PC-9 (cell line): Measurements from ENCODE around the gene NSD2.

Experiments
- EZH2 ChIP-seq: fragments of 200-600 bp; sonication (generic); IDR thresholded peaks from 2 replicates; pipeline ENCODE4 v1.8.0; 2017; ENCODE audit warnings: antibody characterized with exemption, low read depth
- TF ChIP-seq, protein P1 (sequence below): fragments of 200-600 bp; sonication (generic); conservative IDR thresholded peaks from 2 replicates; pipeline ENCODE4 v1.6.1; 2017; ENCODE audit warnings: mixed run types, antibody characterized with exemption, mild to moderate bottlenecking, moderate library complexity

DNA sequence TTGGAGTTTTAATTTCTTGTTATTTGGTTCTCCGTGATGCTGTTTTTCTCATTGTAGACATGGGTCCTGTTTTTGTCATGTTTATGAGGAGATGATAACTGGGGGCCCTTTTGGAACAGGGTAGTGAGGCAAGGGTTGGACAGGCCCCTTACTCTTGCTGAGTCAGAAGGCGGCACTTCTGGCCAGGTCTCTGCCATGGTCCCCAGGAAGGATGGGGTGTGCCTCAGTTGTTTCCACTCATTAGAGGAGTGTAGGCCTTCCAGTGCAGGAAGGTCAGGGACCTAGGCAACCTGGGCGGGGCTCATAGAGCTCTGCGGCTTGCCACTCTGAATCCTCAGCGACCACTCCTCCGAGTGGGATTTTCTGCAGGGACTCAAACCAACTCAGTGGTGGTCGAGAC lies 69.4 kb downstream of the NSD2 start:
- TF ChIP-seq, protein P1, sequence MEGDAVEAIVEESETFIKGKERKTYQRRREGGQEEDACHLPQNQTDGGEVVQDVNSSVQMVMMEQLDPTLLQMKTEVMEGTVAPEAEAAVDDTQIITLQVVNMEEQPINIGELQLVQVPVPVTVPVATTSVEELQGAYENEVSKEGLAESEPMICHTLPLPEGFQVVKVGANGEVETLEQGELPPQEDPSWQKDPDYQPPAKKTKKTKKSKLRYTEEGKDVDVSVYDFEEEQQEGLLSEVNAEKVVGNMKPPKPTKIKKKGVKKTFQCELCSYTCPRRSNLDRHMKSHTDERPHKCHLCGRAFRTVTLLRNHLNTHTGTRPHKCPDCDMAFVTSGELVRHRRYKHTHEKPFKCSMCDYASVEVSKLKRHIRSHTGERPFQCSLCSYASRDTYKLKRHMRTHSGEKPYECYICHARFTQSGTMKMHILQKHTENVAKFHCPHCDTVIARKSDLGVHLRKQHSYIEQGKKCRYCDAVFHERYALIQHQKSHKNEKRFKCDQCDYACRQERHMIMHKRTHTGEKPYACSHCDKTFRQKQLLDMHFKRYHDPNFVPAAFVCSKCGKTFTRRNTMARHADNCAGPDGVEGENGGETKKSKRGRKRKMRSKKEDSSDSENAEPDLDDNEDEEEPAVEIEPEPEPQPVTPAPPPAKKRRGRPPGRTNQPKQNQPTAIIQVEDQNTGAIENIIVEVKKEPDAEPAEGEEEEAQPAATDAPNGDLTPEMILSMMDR: no peak
- no peak for TF ChIP-seq EZH2
